ENCODE data around the gene FHOD1. TPM values are rescaled to one million over a fixed set of nuclear protein-coding genes. Genes with fewer than 3 reads are reported as not detected.

FHOD1 gene
- total and polyA plus RNA-seq, 12 donors, result 11.6 to 71.1 (median 19.1) TPM

GRCh38 chr16:67237396-67238277, 9.6 kb downstream of the FHOD1 start:
- TF ChIP-seq CTCF (IDR thresholded peaks at IDR 0.05), result no peak
- Histone ChIP-seq H3K27me3 (no peaks in the 10 kb centered on the region), H3K4me1 (peaks cover 23 to 34% (median 28%) of the 10 kb centered on the region in 9 donors), H3K4me3 (no peak overlapping the region), H3K36me3 (peaks cover 0 to 84% (median 53%) of the 10 kb centered on the region in 9 donors), H3K27ac (no peak overlapping the region), H3K9me3 (no peaks in the 10 kb centered on the region)
- 83 to 84% methylated on average over 16 of the region's 16 CpGs for WGBS, 2 donors
- intact Hi-C loops (cut with DNase I), result no loop called here
- DNase-seq (no peak), ATAC-seq (no peak)

- TF ChIP-seq CTCF (IDR thresholded peaks at IDR 0.05), result no peak
- H3K4me1 ChIP-seq, result peaks cover 15 to 25% (median 19%) of the 10 kb centered on the region in 9 donors
- peaks cover 0 to 90% (median 56%) of the 10 kb centered on the region in 9 donors for H3K36me3 ChIP-seq
- no peak overlapping the region for H3K27ac ChIP-seq
- no peaks in the 10 kb centered on the region for H3K9me3 ChIP-seq
- DNase-seq, result peak in 1 of 2 donors; percentile 46
- H3K27me3 ChIP-seq, result no peaks in the 10 kb centered on the region
- WGBS, 2 donors, result 82 to 83% methylated on average over 43 to 50 of the region's 50 CpGs
- no peak overlapping the region for H3K4me3 ChIP-seq
- ATAC-seq, result peak in 5 of 8 donors; percentile 6 to 21 (median 15)
- intact Hi-C loops (cut with DNase I), result no loop called here
Observed at GRCh38 chr16:67236563-67237395, 10.5 kb downstream of the FHOD1 start.

- no peaks in the 10 kb centered on the region for H3K9me3 ChIP-seq
- WGBS, 2 donors, result 85 to 89% methylated on average over 17 of the region's 17 CpGs
- intact Hi-C loops (cut with DNase I), result no loop called here
- no peak for DNase-seq
- H3K27ac ChIP-seq, result no peak overlapping the region
- no peak overlapping the region for H3K4me3 ChIP-seq
- peaks cover 7 to 18% (median 11%) of the 10 kb centered on the region in 9 donors for H3K4me1 ChIP-seq
- no peak for TF ChIP-seq CTCF (IDR thresholded peaks at IDR 0.05)
- H3K36me3 ChIP-seq, result peaks cover 2 to 96% (median 64%) of the 10 kb centered on the region in 9 donors
- no peak for ATAC-seq
- H3K27me3 ChIP-seq, result no peaks in the 10 kb centered on the region
Observed at GRCh38 chr16:67235816-67236562, 11.3 kb downstream of the FHOD1 start.

- 92 to 94% methylated on average over 10 of the region's 10 CpGs for WGBS, 2 donors
- TF ChIP-seq CTCF (IDR thresholded peaks at IDR 0.05), result no peak
- intact Hi-C loops (cut with DNase I), result no loop called here
- Histone ChIP-seq H3K9me3 (no peaks in the 10 kb centered on the region), H3K27me3 (no peaks in the 10 kb centered on the region), H3K27ac (no peak overlapping the region), H3K36me3 (peaks cover 10 to 100% (median 76%) of the 10 kb centered on the region in 9 donors), H3K4me1 (no peaks in the 10 kb centered on the region), H3K4me3 (no peak overlapping the region)
- DNase-seq (no peak), ATAC-seq (no peak)
Observed at GRCh38 chr16:67234180-67234597, 13.1 kb downstream of the FHOD1 start.
